HCT116 (cell line): Measurements from ENCODE around the gene CAPN9. TPM values are rescaled to one million over a fixed set of nuclear protein-coding genes. Genes with fewer than 3 reads are reported as not detected.

Experiments
- ATAC-seq: fragments of 200-7000 bp; cut with Tn5 transposase; 2 replicates; pipeline ENCODE4 v1.9.1; 2020; ENCODE audit warnings: mild to moderate bottlenecking, moderate library complexity
- BruUV-seq: library from RNA; stranded (reverse); fragments of 400-500 nt; replicated peaks from 2 replicates; lab custom pipeline; 2021; lab: Mats Ljungman, UMichigan
- CTCF ChIA-PET: fragments of 300-600 bp; sonication (Branson Sonifier 250); formaldehyde crosslinking; loops from one replicate; lab custom pipeline; 2021; ENCODE audit warnings: antibody characterized with exemption; lab: Charles Lee
- POLR2A ChIA-PET: fragments of 300-600, 350-600 bp; sonication (Branson Sonifier 250); formaldehyde crosslinking; loops from one replicate; lab custom pipeline; 2021; ENCODE audit warnings: antibody characterized with exemption; lab: Charles Lee
- RAD21 ChIA-PET, 2 experiments: fragments of 300-600 bp; sonication (Branson Sonifier 250); formaldehyde crosslinking; loops; one replicate each; lab custom pipeline; 2023; ENCODE audit warnings: low total read pairs in 2 of 2; ENCODE audit not compliant: uncharacterized antibody in 2 of 2, unreplicated experiment in 2 of 2, low non-redundant PET in 1 of 2; lab: Charles Lee
- DNase-seq: peaks from one replicate; pipeline ENCODE4 v3.0.0-alpha.2; 2010; ENCODE audit warnings: low read depth, low spot score
- H2AFZ ChIP-seq: fragments of 200-600 bp; shearing (Covaris generic), sonication (generic); 2 replicates; pipeline ENCODE4 v1.6.1; 2017; ENCODE audit warnings: low read depth, mixed run types, mixed read lengths, antibody characterized with exemption, low read length; ENCODE audit not compliant: poor library complexity, severe bottlenecking
- H3K27ac ChIP-seq: 2 replicates; pipeline ENCODE4 v1.5.1; 2012; ENCODE audit warnings: low read depth, low read length
- H3K27me3 ChIP-seq: fragments of 200-600 bp; sonication (generic); 2 replicates; pipeline ENCODE4 v1.6.1; 2016; ENCODE audit warnings: mixed run types, low read length, mixed read lengths; ENCODE audit not compliant: insufficient read depth
- H3K36me3 ChIP-seq, 2 experiments: fragments of 200-500 bp in 1 of 2; fragments of 200-600 bp in 1 of 2; sonication (Bioruptor generic) in 1 of 2; sonication (generic) in 1 of 2; 2 replicates each; pipeline versions ENCODE4 v1.5.1 to v1.6.1; 2014 to 2016; ENCODE audit warnings: low read length in 2 of 2, inconsistent platforms in 1 of 2, mixed read lengths in 1 of 2, mixed run types in 1 of 2; ENCODE audit not compliant: insufficient read depth in 2 of 2, control insufficient read depth in 1 of 2
- H3K4me1 ChIP-seq, 2 experiments: fragments of 200-600 bp in 1 of 2; sonication (generic) in 1 of 2; 2 replicates each; pipeline versions ENCODE4 v1.5.1 to v1.6.1; 2012 to 2017; ENCODE audit warnings: low read length in 2 of 2, inconsistent platforms in 1 of 2, mild to moderate bottlenecking in 1 of 2, mixed read lengths in 1 of 2, mixed run types in 1 of 2, moderate library complexity in 1 of 2; ENCODE audit not compliant: insufficient read depth in 2 of 2, control insufficient read depth in 1 of 2
- H3K4me2 ChIP-seq: fragments of 200-600 bp; sonication (generic); 2 replicates; pipeline ENCODE4 v1.6.1; 2017; ENCODE audit warnings: mixed run types, low read length, mixed read lengths
- H3K4me3 ChIP-seq, 2 experiments: fragments of 200-600 bp in 1 of 2; sonication (generic) in 1 of 2; replicated peaks in 1 of 2; 2 replicates each; pipeline ENCODE4 v1.5.1; 2011 to 2016; ENCODE audit warnings: low read length in 2 of 2, control low read depth in 1 of 2, low read depth in 1 of 2, mild to moderate bottlenecking in 1 of 2, mixed read lengths in 1 of 2, mixed run types in 1 of 2
- H3K79me2 ChIP-seq: fragments of 200-600 bp; sonication (generic); 2 replicates; pipeline ENCODE4 v1.6.1; 2017; ENCODE audit warnings: mild to moderate bottlenecking, mixed run types, low read length, moderate library complexity, mixed read lengths; ENCODE audit not compliant: insufficient read depth
- H3K9ac ChIP-seq: fragments of 200-600 bp; sonication (generic); 2 replicates; pipeline ENCODE4 v1.6.1; 2016; ENCODE audit warnings: low read length, mixed read lengths
- H3K9me2 ChIP-seq: fragments of 200-600 bp; sonication (generic), shearing (Covaris generic); 2 replicates; pipeline ENCODE4 v1.6.1; 2017; ENCODE audit warnings: mixed run types, mild to moderate bottlenecking, moderate library complexity; ENCODE audit not compliant: insufficient read depth
- H3K9me3 ChIP-seq, 2 experiments: fragments of 200-500 bp in 1 of 2; fragments of 200-600 bp in 1 of 2; sonication (Bioruptor generic) in 1 of 2; sonication (generic) in 1 of 2; 2 replicates each; pipeline ENCODE4 v1.6.1; 2014 to 2017; ENCODE audit warnings: low read length in 2 of 2, mixed read lengths in 2 of 2, inconsistent platforms in 1 of 2, low read depth in 1 of 2, mild to moderate bottlenecking in 1 of 2, mixed run types in 1 of 2, moderate library complexity in 1 of 2; ENCODE audit not compliant: control insufficient read depth in 1 of 2, insufficient read depth in 1 of 2
- H4K20me1 ChIP-seq: fragments of 200-600 bp; sonication (generic), shearing (Covaris generic); 2 replicates; pipeline ENCODE4 v1.6.1; 2017; ENCODE audit warnings: mixed run types, mild to moderate bottlenecking, moderate library complexity; ENCODE audit not compliant: insufficient read depth
- CBX3 ChIP-seq: IDR thresholded peaks from 2 replicates; pipeline ENCODE4 v1.6.1; 2012; ENCODE audit warnings: low read depth
- CTCF ChIP-seq, 3 experiments: fragments of 200-600 bp in 1 of 3; sonication (generic) in 1 of 3; IDR thresholded peaks in 2 of 3; conservative IDR thresholded peaks in 1 of 3; 2 replicates each; pipeline ENCODE4 v1.5.1; 2012 to 2017; ENCODE audit warnings: low read depth in 2 of 3, low read length in 2 of 3, antibody characterized with exemption in 1 of 3, borderline replicate concordance in 1 of 3, control low read depth in 1 of 3, mild to moderate bottlenecking in 1 of 3, mixed read lengths in 1 of 3, mixed run types in 1 of 3, moderate library complexity in 1 of 3; ENCODE audit not compliant: insufficient read depth in 1 of 3
- ELF1 ChIP-seq: IDR thresholded peaks from 2 replicates; pipeline ENCODE4 v1.6.1; 2012; ENCODE audit warnings: low read depth, borderline replicate concordance
- EZH2 ChIP-seq: fragments of 200-600 bp; sonication (generic); IDR thresholded peaks from 2 replicates; pipeline ENCODE4 v1.6.1; 2017; ENCODE audit warnings: antibody characterized with exemption, mixed run types
- EZH2phosphoT487 ChIP-seq: fragments of 200-600 bp; IDR thresholded peaks from 2 replicates; pipeline ENCODE4 v1.6.1; 2018; ENCODE audit warnings: antibody characterized with exemption, borderline replicate concordance
- FOSL1 ChIP-seq: IDR thresholded peaks from 2 replicates; pipeline ENCODE4 v1.6.1; 2012; ENCODE audit warnings: low read depth
- JUND ChIP-seq: IDR thresholded peaks from 2 replicates; pipeline ENCODE4 v1.6.1; 2012
- MAX ChIP-seq: IDR thresholded peaks from 2 replicates; pipeline ENCODE4 v1.6.1; 2012
- POLR2A ChIP-seq: IDR thresholded peaks from 2 replicates; pipeline ENCODE4 v1.7.0; 2011; ENCODE audit warnings: borderline replicate concordance; ENCODE audit not compliant: insufficient read depth, insufficient read length; ENCODE audit errors: extremely low read depth
- RAD21 ChIP-seq: IDR thresholded peaks from 2 replicates; pipeline ENCODE4 v1.6.1; 2012; ENCODE audit warnings: low read depth, mild to moderate bottlenecking
- SIN3A ChIP-seq: IDR thresholded peaks from 2 replicates; pipeline ENCODE4 v1.6.1; 2012; ENCODE audit warnings: low read depth
- SRF ChIP-seq: IDR thresholded peaks from 2 replicates; pipeline ENCODE4 v1.6.1; 2012; ENCODE audit warnings: low read depth
- TCF7L2 ChIP-seq: IDR thresholded peaks from 2 replicates; pipeline ENCODE4 v1.7.0; 2011; ENCODE audit warnings: borderline replicate concordance, inconsistent platforms; ENCODE audit not compliant: insufficient read depth, insufficient read length; ENCODE audit errors: extremely low read depth
- YY1 ChIP-seq: IDR thresholded peaks from 2 replicates; pipeline ENCODE4 v1.6.1; 2011; ENCODE audit warnings: low read length, low read depth, moderate library complexity, mild to moderate bottlenecking; ENCODE audit not compliant: insufficient replicate concordance; ENCODE audit errors: extremely low read depth
- ZBTB33 ChIP-seq: IDR thresholded peaks from 2 replicates; pipeline ENCODE4 v1.6.1; 2011; ENCODE audit warnings: mild to moderate bottlenecking, low read length, moderate library complexity; ENCODE audit not compliant: insufficient replicate concordance; ENCODE audit errors: extremely low read depth
- ZNF274 ChIP-seq: fragments of 200-500 bp; sonication (Bioruptor generic); IDR thresholded peaks from 2 replicates; pipeline ENCODE4 v1.6.1; 2014; ENCODE audit warnings: mild to moderate bottlenecking, low read depth, low read length, inconsistent platforms
- intact Hi-C: fragments of 100-400 bp; cut with micrococcal nuclease; formaldehyde crosslinking; loops from 2 replicates; pipeline ENCODE4 v1.10.0; 2022
- total RNA-seq: library from RNA; stranded (reverse); gene quantifications from one replicate; pipeline ENCODE4 v1.2.1, GENCODE V29; 2021; ENCODE audit not compliant: unreplicated experiment

Gene CAPN9
- total RNA-seq, 1 experiment from 2014 or later, result not detected

GRCh38 chr1:230832476-230832875 is 85.3 kb downstream of the CAPN9 start:
- Histone ChIP-seq H3K4me3 (no peak overlapping the region), H2AFZ (no peak overlapping the region), H3K79me2 (no peaks in the 10 kb centered on the region), H3K9me3 (no peaks in the 10 kb centered on the region), H3K9ac (no peak overlapping the region)
- TF ChIP-seq EZH2 (no peak), MAX (no peak), ZBTB33 (no peak), ELF1 (no peak), JUND (no peak), FOSL1 (no peak), ZNF274 (no peak), TCF7L2 (no peak), POLR2A (no peak), CTCF (IDR thresholded peaks at IDR 0.05 in 2 of 3, conservative IDR thresholded peaks at IDR 0.05 in 1 of 3; ENCODE audit: borderline replicate concordance in 1 of 3, insufficient read depth in 1 of 3, low read depth in 2 of 3, low read length in 2 of 3) (no peak), YY1 (no peak), SRF (no peak), EZH2phosphoT487 (no peak), CBX3 (no peak), RAD21 (no peak), SIN3A (no peak)
- TF ChIP-seq, all 23 proteins: peak for 0
- DNase-seq, result no peak
- Histone ChIP-seq H3K9me2 (no peaks in the 10 kb centered on the region), H4K20me1 (no peaks in the 10 kb centered on the region), H3K4me2 (no peak overlapping the region), H3K4me1 (no peaks in the 10 kb centered on the region), H3K27ac (no peak overlapping the region), H3K36me3 (no peaks in the 10 kb centered on the region), H3K27me3 (no peaks in the 10 kb centered on the region)
- RAD21 ChIA-PET, result no interaction called here
- no peak for ATAC-seq
- no TSS peak for BruUV-seq
- intact Hi-C loops, result no loop called here
- POLR2A ChIA-PET, result no interaction called here
- CTCF ChIA-PET, result no interaction called here
